IMR-90 (cell line): ENCODE data around the gene RXYLT1.

Source experiments
- CHD1 ChIP-seq: IDR thresholded peaks from 2 replicates; pipeline ENCODE4 v1.6.1; 2012; ENCODE audit warnings: low read depth, low read length, improper control_type of control experiment
- ELK1 ChIP-seq: fragments of 150-350 bp; IDR thresholded peaks from 2 replicates; pipeline ENCODE4 v1.6.1; 2016; ENCODE audit warnings: low read depth, mild to moderate bottlenecking, low read length, moderate library complexity, borderline replicate concordance
- FOS ChIP-seq: fragments of 150-350 bp; IDR thresholded peaks from 2 replicates; pipeline ENCODE4 v1.6.1; 2016; ENCODE audit warnings: low read depth, low read length
- MAFK ChIP-seq: IDR thresholded peaks from 2 replicates; pipeline ENCODE4 v1.6.1; 2012; ENCODE audit warnings: low read depth, low read length, improper control_type of control experiment
- MAZ ChIP-seq: IDR thresholded peaks from 2 replicates; pipeline ENCODE4 v1.6.1; 2012; ENCODE audit warnings: low read depth, mild to moderate bottlenecking, low read length, improper control_type of control experiment, moderate library complexity, borderline replicate concordance
- POLR2A ChIP-seq: IDR thresholded peaks from 2 replicates; pipeline ENCODE4 v1.6.1; 2012; ENCODE audit warnings: mild to moderate bottlenecking, low read depth, low read length
- RAD21 ChIP-seq: IDR thresholded peaks from 2 replicates; pipeline ENCODE4 v1.6.1; 2012; ENCODE audit warnings: low read length, improper control_type of control experiment
- RCOR1 ChIP-seq: IDR thresholded peaks from 2 replicates; pipeline ENCODE4 v1.6.1; 2012; ENCODE audit warnings: mild to moderate bottlenecking, low read length, improper control_type of control experiment; ENCODE audit not compliant: insufficient replicate concordance
- RFX5 ChIP-seq: IDR thresholded peaks from 2 replicates; pipeline ENCODE4 v1.8.0; 2012; ENCODE audit warnings: low read depth, mild to moderate bottlenecking, low read length, moderate library complexity
- SMC3 ChIP-seq: fragments of 150-350 bp; IDR thresholded peaks from 2 replicates; pipeline ENCODE4 v1.6.1; 2016; ENCODE audit warnings: low read depth, mild to moderate bottlenecking, antibody characterized with exemption, low read length, moderate library complexity
- TF ChIP-seq, protein P1 (sequence below): conservative IDR thresholded peaks from 2 replicates; pipeline ENCODE4 v1.5.1; 2012; ENCODE audit warnings: mild to moderate bottlenecking, low read depth, low read length, improper control_type of control experiment

DNA sequence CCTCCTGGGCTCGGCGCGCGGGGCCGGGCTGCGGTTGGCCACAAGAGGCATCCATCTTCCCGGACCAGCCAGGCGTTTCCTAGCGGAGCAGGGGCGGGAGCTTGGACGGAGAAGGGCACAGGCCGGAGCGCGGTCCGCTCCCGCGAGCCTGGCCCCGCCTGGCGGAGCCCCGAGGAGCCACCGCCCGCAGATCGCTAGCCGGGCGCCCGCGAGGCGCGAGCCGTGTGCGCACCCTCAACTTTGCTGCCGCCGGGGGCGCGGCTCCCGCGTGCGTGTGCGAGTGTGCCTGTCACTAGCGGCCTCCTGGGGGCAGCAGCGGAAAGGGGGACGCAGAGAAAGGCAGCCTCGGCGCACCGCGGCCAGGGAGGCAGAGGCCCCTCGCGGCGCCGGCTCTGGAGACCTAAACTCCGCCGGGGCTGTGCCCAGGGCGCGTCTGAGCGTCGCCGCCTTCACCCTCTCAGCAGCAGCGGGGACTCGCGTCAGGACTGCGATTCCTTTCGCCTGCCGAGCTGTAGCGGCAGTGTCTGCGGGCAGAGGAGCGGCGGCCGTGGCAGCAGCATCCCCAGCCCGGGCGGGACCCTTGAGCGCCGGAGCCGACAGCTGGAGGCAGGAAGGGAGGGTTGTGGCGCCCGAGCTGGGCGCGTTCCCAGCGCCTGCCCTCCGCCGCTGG lies 64.1 kb downstream of the RXYLT1 start:
- TF ChIP-seq POLR2A: no peak; the same call in 1 of the 2 replicates
- TF ChIP-seq, protein P1, sequence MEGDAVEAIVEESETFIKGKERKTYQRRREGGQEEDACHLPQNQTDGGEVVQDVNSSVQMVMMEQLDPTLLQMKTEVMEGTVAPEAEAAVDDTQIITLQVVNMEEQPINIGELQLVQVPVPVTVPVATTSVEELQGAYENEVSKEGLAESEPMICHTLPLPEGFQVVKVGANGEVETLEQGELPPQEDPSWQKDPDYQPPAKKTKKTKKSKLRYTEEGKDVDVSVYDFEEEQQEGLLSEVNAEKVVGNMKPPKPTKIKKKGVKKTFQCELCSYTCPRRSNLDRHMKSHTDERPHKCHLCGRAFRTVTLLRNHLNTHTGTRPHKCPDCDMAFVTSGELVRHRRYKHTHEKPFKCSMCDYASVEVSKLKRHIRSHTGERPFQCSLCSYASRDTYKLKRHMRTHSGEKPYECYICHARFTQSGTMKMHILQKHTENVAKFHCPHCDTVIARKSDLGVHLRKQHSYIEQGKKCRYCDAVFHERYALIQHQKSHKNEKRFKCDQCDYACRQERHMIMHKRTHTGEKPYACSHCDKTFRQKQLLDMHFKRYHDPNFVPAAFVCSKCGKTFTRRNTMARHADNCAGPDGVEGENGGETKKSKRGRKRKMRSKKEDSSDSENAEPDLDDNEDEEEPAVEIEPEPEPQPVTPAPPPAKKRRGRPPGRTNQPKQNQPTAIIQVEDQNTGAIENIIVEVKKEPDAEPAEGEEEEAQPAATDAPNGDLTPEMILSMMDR: peak; percentile 99
- 0 out of 2 replicates have a peak, but pooled peaks have one; percentile 2 for TF ChIP-seq FOS
- TF ChIP-seq MAFK: no peak
- no peak; the same call in 1 of the 2 replicates for TF ChIP-seq RFX5
- TF ChIP-seq RAD21: peak; percentile 98
- peak; percentile 87; the same call in 1 of the 2 replicates for TF ChIP-seq MAZ
- no peak for TF ChIP-seq ELK1
- no peak for TF ChIP-seq RCOR1
- peak; percentile 86 for TF ChIP-seq SMC3
- no peak for TF ChIP-seq CHD1
